HEK293 (cell line): ENCODE data around the gene NIN.

Experiments used
- PRDM1 ChIP-seq: fragments of 450-650 bp; formaldehyde crosslinking; IDR thresholded peaks from 2 replicates; pipeline ENCODE4; 2016; ENCODE audit warnings: missing biosample characterization, missing genetic modification characterization
- SCRT2 ChIP-seq: fragments of 450-650 bp; formaldehyde crosslinking; IDR thresholded peaks from 2 replicates; pipeline ENCODE4 v1.5.1; 2016; ENCODE audit warnings: missing biosample characterization, missing genetic modification characterization
- SP2 ChIP-seq: fragments of 450-650 bp; formaldehyde crosslinking; IDR thresholded peaks from 2 replicates; pipeline ENCODE4 v1.5.1; 2016; ENCODE audit warnings: missing biosample characterization, missing genetic modification characterization
- ZBTB20 ChIP-seq: fragments of 450-650 bp; formaldehyde crosslinking; IDR thresholded peaks from 2 replicates; pipeline ENCODE4 v1.5.1; 2016; ENCODE audit warnings: missing biosample characterization, missing genetic modification characterization
- ZFP41 ChIP-seq: fragments of 450-650 bp; formaldehyde crosslinking; IDR thresholded peaks from 2 replicates; pipeline ENCODE4 v1.5.1; 2016; ENCODE audit warnings: missing biosample characterization, missing genetic modification characterization, borderline replicate concordance
- ZNF157 ChIP-seq: fragments of 450-650 bp; formaldehyde crosslinking; IDR thresholded peaks from 2 replicates; pipeline ENCODE4 v1.5.1; 2016; ENCODE audit warnings: missing biosample characterization, missing genetic modification characterization
- ZNF2 ChIP-seq: fragments of 450-650 bp; formaldehyde crosslinking; IDR thresholded peaks from 2 replicates; pipeline ENCODE4 v1.5.1; 2016; ENCODE audit warnings: missing biosample characterization, missing genetic modification characterization
- ZNF239 ChIP-seq: fragments of 450-650 bp; formaldehyde crosslinking; IDR thresholded peaks from 2 replicates; pipeline ENCODE4 v1.5.1; 2016; ENCODE audit warnings: missing biosample characterization, missing genetic modification characterization
- ZNF354C ChIP-seq: fragments of 450-650 bp; formaldehyde crosslinking; IDR thresholded peaks from 2 replicates; pipeline ENCODE4 v1.5.1; 2016; ENCODE audit warnings: missing biosample characterization, missing genetic modification characterization, low read depth, borderline replicate concordance
- ZNF560 ChIP-seq: fragments of 450-650 bp; formaldehyde crosslinking; IDR thresholded peaks from 2 replicates; pipeline ENCODE4 v1.5.1; 2017; ENCODE audit warnings: missing biosample characterization, missing genetic modification characterization, borderline replicate concordance
- ZNF561 ChIP-seq: fragments of 450-650 bp; IDR thresholded peaks from 2 replicates; pipeline ENCODE4 v1.5.1; 2018; ENCODE audit warnings: missing biosample characterization, missing genetic modification characterization, borderline replicate concordance
- ZNF658 ChIP-seq: fragments of 450-650 bp; formaldehyde crosslinking; IDR thresholded peaks from 2 replicates; pipeline ENCODE4; 2016; ENCODE audit warnings: missing biosample characterization, missing genetic modification characterization
- ZNF791 ChIP-seq: fragments of 450-650 bp; formaldehyde crosslinking; IDR thresholded peaks from 2 replicates; pipeline ENCODE4 v1.5.1; 2016; ENCODE audit warnings: missing biosample characterization, missing genetic modification characterization
- ZNF830 ChIP-seq: fragments of 450-650 bp; IDR thresholded peaks from 2 replicates; pipeline ENCODE4 v1.5.0; 2018; ENCODE audit warnings: missing biosample characterization, missing genetic modification characterization, low read depth, mild to moderate bottlenecking, moderate library complexity
- TF ChIP-seq, protein P1 (sequence below): fragments of 450-650 bp; formaldehyde crosslinking; IDR thresholded peaks from 2 replicates; pipeline ENCODE4; 2016; ENCODE audit warnings: missing biosample characterization, missing genetic modification characterization
- TF ChIP-seq, protein P2 (sequence below): fragments of 450-650 bp; formaldehyde crosslinking; IDR thresholded peaks from 2 replicates; pipeline ENCODE4 v1.5.1; 2016; ENCODE audit warnings: missing biosample characterization, missing genetic modification characterization, borderline replicate concordance
- TF ChIP-seq, protein P3 (sequence below): fragments of 450-650 bp; formaldehyde crosslinking; IDR thresholded peaks from 2 replicates; pipeline ENCODE4 v1.5.1; 2016; ENCODE audit warnings: missing biosample characterization, missing genetic modification characterization
- TF ChIP-seq, protein P4 (sequence below): fragments of 450-650 bp; formaldehyde crosslinking; IDR thresholded peaks from 2 replicates; pipeline ENCODE4 v1.5.1; 2016; ENCODE audit warnings: missing biosample characterization, missing genetic modification characterization
- TF ChIP-seq, protein P5 (sequence below): fragments of 450-650 bp; formaldehyde crosslinking; IDR thresholded peaks from 2 replicates; pipeline ENCODE4 v1.5.1; 2016; ENCODE audit warnings: missing biosample characterization, missing genetic modification characterization, low read depth
- TF ChIP-seq, protein P6 (sequence below): fragments of 450-650 bp; formaldehyde crosslinking; IDR thresholded peaks from 2 replicates; pipeline ENCODE4 v1.5.1; 2016; ENCODE audit warnings: missing biosample characterization, missing genetic modification characterization
- TF ChIP-seq, protein P7 (sequence below): fragments of 450-650 bp; formaldehyde crosslinking; IDR thresholded peaks from 2 replicates; pipeline ENCODE4 v1.5.1; 2016; ENCODE audit warnings: missing biosample characterization, missing genetic modification characterization

Gene NIN

DNA sequence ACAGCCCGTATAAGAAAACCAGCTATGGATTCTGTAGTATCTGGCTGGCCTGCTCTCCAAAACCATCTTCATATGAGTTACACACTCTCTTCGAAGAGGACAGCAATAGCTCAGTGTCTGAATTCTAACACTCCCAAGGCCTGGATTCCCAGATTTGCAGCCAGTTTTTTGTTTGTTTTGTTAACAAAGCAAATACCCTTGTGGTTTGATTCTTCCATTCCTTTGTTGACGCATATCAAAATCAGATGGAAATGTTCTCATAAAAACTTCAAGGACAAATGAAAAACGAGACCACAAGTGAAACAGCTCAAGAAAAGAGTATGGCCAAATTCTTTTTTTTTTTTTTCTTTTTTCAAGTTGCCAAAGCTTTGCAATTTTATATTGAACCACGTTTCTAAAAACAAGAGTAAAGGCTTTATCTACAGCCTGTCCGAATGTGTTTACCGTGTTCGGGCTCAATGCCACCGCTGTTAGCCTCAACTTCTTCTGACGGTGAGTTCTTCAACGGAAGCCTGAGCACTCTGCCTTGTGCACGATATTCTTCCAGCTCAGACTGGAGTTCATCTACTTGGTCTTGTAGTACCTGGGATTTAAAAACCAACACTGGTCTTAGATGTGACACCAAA, 67.5 kb downstream of the NIN start (continued):
- TF ChIP-seq PRDM1 (tag by site-specific recombination): no peak
- no peak for TF ChIP-seq ZNF560 (tag by site-specific recombination)
- TF ChIP-seq ZNF830 (tag by site-specific recombination): no peak
- TF ChIP-seq, protein P1, sequence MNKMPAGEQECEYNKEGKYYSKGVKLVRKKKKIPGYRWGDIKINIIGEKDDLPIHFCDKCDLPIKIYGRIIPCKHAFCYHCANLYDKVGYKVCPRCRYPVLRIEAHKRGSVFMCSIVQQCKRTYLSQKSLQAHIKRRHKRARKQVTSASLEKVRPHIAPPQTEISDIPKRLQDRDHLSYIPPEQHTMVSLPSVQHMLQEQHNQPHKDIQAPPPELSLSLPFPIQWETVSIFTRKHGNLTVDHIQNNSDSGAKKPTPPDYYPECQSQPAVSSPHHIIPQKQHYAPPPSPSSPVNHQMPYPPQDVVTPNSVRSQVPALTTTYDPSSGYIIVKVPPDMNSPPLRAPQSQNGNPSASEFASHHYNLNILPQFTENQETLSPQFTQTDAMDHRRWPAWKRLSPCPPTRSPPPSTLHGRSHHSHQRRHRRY: no peak
- no peak; the same call in 1 of the 2 replicates for TF ChIP-seq ZNF561 (tag by site-specific recombination)
- no peak for TF ChIP-seq SP2
- TF ChIP-seq ZFP41 (tag by site-specific recombination): no peak
- no peak for TF ChIP-seq ZNF239 (tag by site-specific recombination)
- TF ChIP-seq ZNF2 (tag by site-specific recombination): no peak
- TF ChIP-seq, protein P2, sequence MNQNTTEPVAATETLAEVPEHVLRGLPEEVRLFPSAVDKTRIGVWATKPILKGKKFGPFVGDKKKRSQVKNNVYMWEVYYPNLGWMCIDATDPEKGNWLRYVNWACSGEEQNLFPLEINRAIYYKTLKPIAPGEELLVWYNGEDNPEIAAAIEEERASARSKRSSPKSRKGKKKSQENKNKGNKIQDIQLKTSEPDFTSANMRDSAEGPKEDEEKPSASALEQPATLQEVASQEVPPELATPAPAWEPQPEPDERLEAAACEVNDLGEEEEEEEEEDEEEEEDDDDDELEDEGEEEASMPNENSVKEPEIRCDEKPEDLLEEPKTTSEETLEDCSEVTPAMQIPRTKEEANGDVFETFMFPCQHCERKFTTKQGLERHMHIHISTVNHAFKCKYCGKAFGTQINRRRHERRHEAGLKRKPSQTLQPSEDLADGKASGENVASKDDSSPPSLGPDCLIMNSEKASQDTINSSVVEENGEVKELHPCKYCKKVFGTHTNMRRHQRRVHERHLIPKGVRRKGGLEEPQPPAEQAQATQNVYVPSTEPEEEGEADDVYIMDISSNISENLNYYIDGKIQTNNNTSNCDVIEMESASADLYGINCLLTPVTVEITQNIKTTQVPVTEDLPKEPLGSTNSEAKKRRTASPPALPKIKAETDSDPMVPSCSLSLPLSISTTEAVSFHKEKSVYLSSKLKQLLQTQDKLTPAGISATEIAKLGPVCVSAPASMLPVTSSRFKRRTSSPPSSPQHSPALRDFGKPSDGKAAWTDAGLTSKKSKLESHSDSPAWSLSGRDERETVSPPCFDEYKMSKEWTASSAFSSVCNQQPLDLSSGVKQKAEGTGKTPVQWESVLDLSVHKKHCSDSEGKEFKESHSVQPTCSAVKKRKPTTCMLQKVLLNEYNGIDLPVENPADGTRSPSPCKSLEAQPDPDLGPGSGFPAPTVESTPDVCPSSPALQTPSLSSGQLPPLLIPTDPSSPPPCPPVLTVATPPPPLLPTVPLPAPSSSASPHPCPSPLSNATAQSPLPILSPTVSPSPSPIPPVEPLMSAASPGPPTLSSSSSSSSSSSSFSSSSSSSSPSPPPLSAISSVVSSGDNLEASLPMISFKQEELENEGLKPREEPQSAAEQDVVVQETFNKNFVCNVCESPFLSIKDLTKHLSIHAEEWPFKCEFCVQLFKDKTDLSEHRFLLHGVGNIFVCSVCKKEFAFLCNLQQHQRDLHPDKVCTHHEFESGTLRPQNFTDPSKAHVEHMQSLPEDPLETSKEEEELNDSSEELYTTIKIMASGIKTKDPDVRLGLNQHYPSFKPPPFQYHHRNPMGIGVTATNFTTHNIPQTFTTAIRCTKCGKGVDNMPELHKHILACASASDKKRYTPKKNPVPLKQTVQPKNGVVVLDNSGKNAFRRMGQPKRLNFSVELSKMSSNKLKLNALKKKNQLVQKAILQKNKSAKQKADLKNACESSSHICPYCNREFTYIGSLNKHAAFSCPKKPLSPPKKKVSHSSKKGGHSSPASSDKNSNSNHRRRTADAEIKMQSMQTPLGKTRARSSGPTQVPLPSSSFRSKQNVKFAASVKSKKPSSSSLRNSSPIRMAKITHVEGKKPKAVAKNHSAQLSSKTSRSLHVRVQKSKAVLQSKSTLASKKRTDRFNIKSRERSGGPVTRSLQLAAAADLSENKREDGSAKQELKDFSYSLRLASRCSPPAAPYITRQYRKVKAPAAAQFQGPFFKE (tag by site-specific recombination): no peak
- no peak for TF ChIP-seq SCRT2 (tag by site-specific recombination)
- TF ChIP-seq, protein P3, sequence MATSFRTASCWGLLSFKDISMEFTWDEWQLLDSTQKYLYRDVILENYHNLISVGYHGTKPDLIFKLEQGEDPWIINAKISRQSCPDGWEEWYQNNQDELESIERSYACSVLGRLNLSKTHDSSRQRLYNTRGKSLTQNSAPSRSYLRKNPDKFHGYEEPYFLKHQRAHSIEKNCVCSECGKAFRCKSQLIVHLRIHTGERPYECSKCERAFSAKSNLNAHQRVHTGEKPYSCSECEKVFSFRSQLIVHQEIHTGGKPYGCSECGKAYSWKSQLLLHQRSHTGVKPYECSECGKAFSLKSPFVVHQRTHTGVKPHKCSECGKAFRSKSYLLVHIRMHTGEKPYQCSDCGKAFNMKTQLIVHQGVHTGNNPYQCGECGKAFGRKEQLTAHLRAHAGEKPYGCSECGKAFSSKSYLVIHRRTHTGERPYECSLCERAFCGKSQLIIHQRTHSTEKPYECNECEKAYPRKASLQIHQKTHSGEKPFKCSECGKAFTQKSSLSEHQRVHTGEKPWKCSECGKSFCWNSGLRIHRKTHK (tag by site-specific recombination): no peak
- TF ChIP-seq, protein P4, sequence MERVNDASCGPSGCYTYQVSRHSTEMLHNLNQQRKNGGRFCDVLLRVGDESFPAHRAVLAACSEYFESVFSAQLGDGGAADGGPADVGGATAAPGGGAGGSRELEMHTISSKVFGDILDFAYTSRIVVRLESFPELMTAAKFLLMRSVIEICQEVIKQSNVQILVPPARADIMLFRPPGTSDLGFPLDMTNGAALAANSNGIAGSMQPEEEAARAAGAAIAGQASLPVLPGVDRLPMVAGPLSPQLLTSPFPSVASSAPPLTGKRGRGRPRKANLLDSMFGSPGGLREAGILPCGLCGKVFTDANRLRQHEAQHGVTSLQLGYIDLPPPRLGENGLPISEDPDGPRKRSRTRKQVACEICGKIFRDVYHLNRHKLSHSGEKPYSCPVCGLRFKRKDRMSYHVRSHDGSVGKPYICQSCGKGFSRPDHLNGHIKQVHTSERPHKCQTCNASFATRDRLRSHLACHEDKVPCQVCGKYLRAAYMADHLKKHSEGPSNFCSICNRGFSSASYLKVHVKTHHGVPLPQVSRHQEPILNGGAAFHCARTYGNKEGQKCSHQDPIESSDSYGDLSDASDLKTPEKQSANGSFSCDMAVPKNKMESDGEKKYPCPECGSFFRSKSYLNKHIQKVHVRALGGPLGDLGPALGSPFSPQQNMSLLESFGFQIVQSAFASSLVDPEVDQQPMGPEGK: no peak
- no peak for TF ChIP-seq ZNF658 (tag by site-specific recombination)
- no peak for TF ChIP-seq ZNF157 (tag by site-specific recombination)
- TF ChIP-seq ZBTB20 (tag by site-specific recombination): no peak
- TF ChIP-seq ZNF354C (tag by site-specific recombination): no peak
- TF ChIP-seq, protein P5, sequence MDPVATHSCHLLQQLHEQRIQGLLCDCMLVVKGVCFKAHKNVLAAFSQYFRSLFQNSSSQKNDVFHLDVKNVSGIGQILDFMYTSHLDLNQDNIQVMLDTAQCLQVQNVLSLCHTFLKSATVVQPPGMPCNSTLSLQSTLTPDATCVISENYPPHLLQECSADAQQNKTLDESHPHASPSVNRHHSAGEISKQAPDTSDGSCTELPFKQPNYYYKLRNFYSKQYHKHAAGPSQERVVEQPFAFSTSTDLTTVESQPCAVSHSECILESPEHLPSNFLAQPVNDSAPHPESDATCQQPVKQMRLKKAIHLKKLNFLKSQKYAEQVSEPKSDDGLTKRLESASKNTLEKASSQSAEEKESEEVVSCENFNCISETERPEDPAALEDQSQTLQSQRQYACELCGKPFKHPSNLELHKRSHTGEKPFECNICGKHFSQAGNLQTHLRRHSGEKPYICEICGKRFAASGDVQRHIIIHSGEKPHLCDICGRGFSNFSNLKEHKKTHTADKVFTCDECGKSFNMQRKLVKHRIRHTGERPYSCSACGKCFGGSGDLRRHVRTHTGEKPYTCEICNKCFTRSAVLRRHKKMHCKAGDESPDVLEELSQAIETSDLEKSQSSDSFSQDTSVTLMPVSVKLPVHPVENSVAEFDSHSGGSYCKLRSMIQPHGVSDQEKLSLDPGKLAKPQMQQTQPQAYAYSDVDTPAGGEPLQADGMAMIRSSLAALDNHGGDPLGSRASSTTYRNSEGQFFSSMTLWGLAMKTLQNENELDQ (tag by site-specific recombination): no peak
- TF ChIP-seq, protein P6, sequence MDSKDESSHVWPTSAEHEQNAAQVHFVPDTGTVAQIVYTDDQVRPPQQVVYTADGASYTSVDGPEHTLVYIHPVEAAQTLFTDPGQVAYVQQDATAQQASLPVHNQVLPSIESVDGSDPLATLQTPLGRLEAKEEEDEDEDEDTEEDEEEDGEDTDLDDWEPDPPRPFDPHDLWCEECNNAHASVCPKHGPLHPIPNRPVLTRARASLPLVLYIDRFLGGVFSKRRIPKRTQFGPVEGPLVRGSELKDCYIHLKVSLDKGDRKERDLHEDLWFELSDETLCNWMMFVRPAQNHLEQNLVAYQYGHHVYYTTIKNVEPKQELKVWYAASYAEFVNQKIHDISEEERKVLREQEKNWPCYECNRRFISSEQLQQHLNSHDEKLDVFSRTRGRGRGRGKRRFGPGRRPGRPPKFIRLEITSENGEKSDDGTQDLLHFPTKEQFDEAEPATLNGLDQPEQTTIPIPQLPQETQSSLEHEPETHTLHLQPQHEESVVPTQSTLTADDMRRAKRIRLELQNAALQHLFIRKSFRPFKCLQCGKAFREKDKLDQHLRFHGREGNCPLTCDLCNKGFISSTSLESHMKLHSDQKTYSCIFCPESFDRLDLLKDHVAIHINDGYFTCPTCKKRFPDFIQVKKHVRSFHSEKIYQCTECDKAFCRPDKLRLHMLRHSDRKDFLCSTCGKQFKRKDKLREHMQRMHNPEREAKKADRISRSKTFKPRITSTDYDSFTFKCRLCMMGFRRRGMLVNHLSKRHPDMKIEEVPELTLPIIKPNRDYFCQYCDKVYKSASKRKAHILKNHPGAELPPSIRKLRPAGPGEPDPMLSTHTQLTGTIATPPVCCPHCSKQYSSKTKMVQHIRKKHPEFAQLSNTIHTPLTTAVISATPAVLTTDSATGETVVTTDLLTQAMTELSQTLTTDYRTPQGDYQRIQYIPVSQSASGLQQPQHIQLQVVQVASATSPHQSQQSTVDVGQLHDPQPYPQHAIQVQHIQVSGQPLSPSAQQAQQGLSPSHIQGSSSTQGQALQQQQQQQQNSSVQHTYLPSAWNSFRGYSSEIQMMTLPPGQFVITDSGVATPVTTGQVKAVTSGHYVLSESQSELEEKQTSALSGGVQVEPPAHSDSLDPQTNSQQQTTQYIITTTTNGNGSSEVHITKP (tag by site-specific recombination): no peak
- TF ChIP-seq ZNF791 (tag by site-specific recombination): no peak
- TF ChIP-seq, protein P7, sequence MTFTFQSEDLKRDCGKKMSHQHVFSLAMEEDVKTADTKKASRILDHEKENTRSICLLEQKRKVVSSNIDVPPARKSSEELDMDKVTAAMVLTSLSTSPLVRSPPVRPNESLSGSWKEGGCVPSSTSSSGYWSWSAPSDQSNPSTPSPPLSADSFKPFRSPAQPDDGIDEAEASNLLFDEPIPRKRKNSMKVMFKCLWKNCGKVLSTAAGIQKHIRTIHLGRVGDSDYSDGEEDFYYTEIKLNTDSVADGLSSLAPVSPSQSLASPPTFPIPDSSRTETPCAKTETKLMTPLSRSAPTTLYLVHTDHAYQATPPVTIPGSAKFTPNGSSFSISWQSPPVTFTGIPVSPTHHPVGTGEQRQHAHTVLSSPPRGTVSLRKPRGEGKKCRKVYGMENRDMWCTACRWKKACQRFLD (tag by site-specific recombination): no peak
